ENCODE data around the gene PARD3. TPM values are rescaled to one million over a fixed set of nuclear protein-coding genes. Genes with fewer than 3 reads are reported as not detected.

The PARD3 gene
- total and polyA plus RNA-seq, 10 of the 15 experiments (the other 5 are each of a cell fraction or from before 2014, with no cell fraction given), result 2.6 to 43.1 (median 13.9) TPM

- no peak for DNase-seq (ENCODE audit: low read depth, low spot score)
- Histone ChIP-seq H3K79me2 (ENCODE audit: control insufficient read depth, insufficient read depth, low read length) (no peaks in the 10 kb centered on the region), H3K36me3 (ENCODE audit: control insufficient read depth in 2 of 2, insufficient read depth in 2 of 2, low read length in 1 of 2) (no peaks in the 10 kb centered on the region), H2AFZ (ENCODE audit: control insufficient read depth, low read depth, low read length) (no peak overlapping the region), H3K27me3 (replicated peaks in 1 of 2; ENCODE audit: control insufficient read depth in 2 of 2, insufficient read depth in 2 of 2, low read length in 1 of 2) (no peaks in the 10 kb centered on the region), H3K27ac (ENCODE audit: control insufficient read depth, insufficient read depth) (no peak overlapping the region), H3K4me2 (ENCODE audit: control insufficient read depth, insufficient read depth) (no peak overlapping the region), H3K4me1 (ENCODE audit: control insufficient read depth, insufficient read depth, low read length) (no peaks in the 10 kb centered on the region), H3K9ac (ENCODE audit: control insufficient read depth, insufficient read depth, low read length) (no peak overlapping the region), H4K20me1 (ENCODE audit: control insufficient read depth, insufficient read depth) (no peaks in the 10 kb centered on the region), H3K9me3 (replicated peaks; ENCODE audit: control insufficient read depth, insufficient read depth, low read length) (no peaks in the 10 kb centered on the region; the same call in 2 of the 3 replicates), H3K4me3 (no peak overlapping the region)
- ATAC-seq, result peak; percentile 31; the same call in 1 of the 3 replicates
- no TSS peak for BruUV-seq (replicated peaks)
- no peak for TF ChIP-seq E4F1 (IDR thresholded peaks at IDR 0.05; ENCODE audit: borderline replicate concordance, partially characterized antibody)
- TF ChIP-seq CEBPZ (IDR thresholded peaks at IDR 0.05; ENCODE audit: low read depth, low read length), result no peak
- peak; percentile 38 for TF ChIP-seq IKZF1 (conservative IDR thresholded peaks at IDR 0.05)
- no peak for TF ChIP-seq STAT1 (conservative IDR thresholded peaks at IDR 0.05)
- TF ChIP-seq ZBTB33 (IDR thresholded peaks at IDR 0.05), result no peak
- no peak for TF ChIP-seq HSF1 (IDR thresholded peaks at IDR 0.05; ENCODE audit: low read depth, low read length)
- peak; percentile 41 to 45; a peak in 2 of 4 replicates for TF ChIP-seq IKZF2 (IDR thresholded peaks at IDR 0.05)
- TF ChIP-seq SUPT20H (IDR thresholded peaks at IDR 0.05; ENCODE audit: borderline replicate concordance, control insufficient read depth, low read depth, low read length), result no peak
- no peak for TF ChIP-seq DPF2 (IDR thresholded peaks at IDR 0.05)
- TF ChIP-seq GABPA (IDR thresholded peaks at IDR 0.05; ENCODE audit: low read depth), result no peak
- peak; percentile 51; the same call in 1 of the 2 replicates for TF ChIP-seq SPI1 (IDR thresholded peaks at IDR 0.05; ENCODE audit: borderline replicate concordance, insufficient read depth, low read depth, low read length)
- intact Hi-C loops (cut with micrococcal nuclease; ENCODE audit: unreplicated experiment), result no loop called here
- WGBS (ENCODE audit: insufficient coverage, insufficient replicate concordance, low lambda C conversion rate, missing lambda C conversion rate), result 15% methylated on average over 6 of the region's 6 CpGs
- ChIA-PET SMC1A (ENCODE audit: uncharacterized antibody, unreplicated experiment) (interaction anchor here (1.1 to 1.8 kb wide), 5 partner anchors 9 to 61 kb away, joined by 3 to 7 read pairs (median 4); no protein-coding TSS in a partner anchor), RAD21 (ENCODE audit: unreplicated experiment) (no interaction called here), POLR2A (no interaction called here), CTCF (no interaction called here)
- in situ Hi-C loops (cut with MboI), result no loop called here
- FAIRE-seq, result no peak
Measured at GRCh38 chr10:34081347-34081743, 733.8 kb downstream of the PARD3 start.

Measured in GM12878 (cell line).